GM18868 (cell line): ENCODE measurements around the gene TRIO.

Experiments used
- ATAC-seq: cut with Tn5 transposase; IDR thresholded peaks from one replicate; pipeline ENCODE4 v1.9.1; 2021; ENCODE audit warnings: mild to moderate bottlenecking, moderate library complexity; ENCODE audit not compliant: unreplicated experiment

Gene TRIO

GRCh38 chr5:14122089-14122488 is 21.1 kb upstream of the TRIO start:
- ATAC-seq: no peak

- no peak for ATAC-seq
Observed at GRCh38 chr5:14123551-14123950, 19.6 kb upstream of the TRIO start.

- no peak for ATAC-seq
Observed at GRCh38 chr5:14123974-14124482, 19.1 kb upstream of the TRIO start.

- no peak for ATAC-seq
Observed at GRCh38 chr5:14125262-14125661, 17.9 kb upstream of the TRIO start.

GRCh38 chr5:14127587-14127986 is 15.6 kb upstream of the TRIO start:
- no peak for ATAC-seq

GRCh38 chr5:14128079-14128478 is 15.1 kb upstream of the TRIO start:
- no peak for ATAC-seq

GRCh38 chr5:14129123-14129522 is 14.0 kb upstream of the TRIO start:
- ATAC-seq: no peak

GRCh38 chr5:14131855-14132503 is 11.2 kb upstream of the TRIO start:
- no peak for ATAC-seq

- no peak for ATAC-seq
Observed at GRCh38 chr5:14133394-14133793, 9.7 kb upstream of the TRIO start.

GRCh38 chr5:14134083-14134482 is 9.1 kb upstream of the TRIO start:
- ATAC-seq: no peak

- no peak for ATAC-seq
Observed at GRCh38 chr5:14134771-14135170, 8.4 kb upstream of the TRIO start.

GRCh38 chr5:14135621-14136020 is 7.5 kb upstream of the TRIO start:
- ATAC-seq: no peak

GRCh38 chr5:14136228-14136627 is 6.9 kb upstream of the TRIO start:
- no peak for ATAC-seq

GRCh38 chr5:14138608-14139540 is 4.3 kb upstream of the TRIO start:
- no peak for ATAC-seq

- ATAC-seq: no peak
Observed at GRCh38 chr5:14141764-14142163, 1.4 kb upstream of the TRIO start.

- peak; percentile 3 for ATAC-seq
Observed at GRCh38 chr5:14142202-14142826, 828 bp upstream of the TRIO start.

GRCh38 chr5:14143546-14143840 is 351 bp downstream of the TRIO start:
- ATAC-seq: peak; percentile 6

- peak; percentile 3 for ATAC-seq
Observed at GRCh38 chr5:14143841-14144585, 871 bp downstream of the TRIO start.

GRCh38 chr5:14144586-14145434 is 1.7 kb downstream of the TRIO start:
- peak; percentile 58 for ATAC-seq
